Gastroesophageal sphincter (tissue), 3 donors: ENCODE results near the gene NDUFA5.

Source experiments
- POLR2A ChIP-seq, 2 donors: fragments of 450-650 bp; IDR thresholded peaks; one replicate each; pipeline ENCODE4 v1.6.1; 2017; ENCODE audit warnings: antibody characterized with exemption in 2 of 2, mild to moderate bottlenecking in 2 of 2, moderate library complexity in 1 of 2
- POLR2AphosphoS5 ChIP-seq: sonication (generic); formaldehyde crosslinking; IDR thresholded peaks from one replicate; pipeline ENCODE4 v1.6.1; 2017; ENCODE audit warnings: antibody characterized with exemption
- TF ChIP-seq, protein P1 (sequence below), 4 experiments: fragments of 200-600 bp in 2 of 4; fragments of 450-650 bp in 2 of 4; sonication (generic) in 1 of 4; IDR thresholded peaks; one replicate each; pipeline ENCODE4 v1.5.1; 2017 to 2019; ENCODE audit warnings: antibody characterized with exemption in 4 of 4, mild to moderate bottlenecking in 2 of 4, moderate library complexity in 2 of 4

DNA sequence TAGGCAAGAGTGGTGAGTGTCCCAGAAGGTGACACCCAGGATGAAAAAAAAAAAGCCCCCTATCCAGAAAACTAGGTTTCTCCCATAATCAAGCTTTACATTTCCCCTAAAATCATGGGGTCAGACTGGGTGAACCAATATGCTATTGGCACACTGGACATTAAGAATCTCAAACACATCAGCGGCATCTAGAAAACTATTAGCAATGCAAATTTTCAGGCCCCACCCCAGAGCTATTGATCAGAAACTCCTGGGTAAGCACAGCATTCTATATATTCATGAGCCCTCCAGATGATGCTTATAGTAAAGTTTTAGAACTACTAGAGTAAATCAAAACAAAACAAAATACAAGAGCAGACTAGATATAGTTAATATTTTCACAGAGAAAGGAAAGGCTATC lies 59.6 kb downstream of the NDUFA5 start:
- TF ChIP-seq POLR2A (IDR thresholded peaks at IDR 0.05) (no peak), POLR2AphosphoS5 (no peak)
- TF ChIP-seq, protein P1, sequence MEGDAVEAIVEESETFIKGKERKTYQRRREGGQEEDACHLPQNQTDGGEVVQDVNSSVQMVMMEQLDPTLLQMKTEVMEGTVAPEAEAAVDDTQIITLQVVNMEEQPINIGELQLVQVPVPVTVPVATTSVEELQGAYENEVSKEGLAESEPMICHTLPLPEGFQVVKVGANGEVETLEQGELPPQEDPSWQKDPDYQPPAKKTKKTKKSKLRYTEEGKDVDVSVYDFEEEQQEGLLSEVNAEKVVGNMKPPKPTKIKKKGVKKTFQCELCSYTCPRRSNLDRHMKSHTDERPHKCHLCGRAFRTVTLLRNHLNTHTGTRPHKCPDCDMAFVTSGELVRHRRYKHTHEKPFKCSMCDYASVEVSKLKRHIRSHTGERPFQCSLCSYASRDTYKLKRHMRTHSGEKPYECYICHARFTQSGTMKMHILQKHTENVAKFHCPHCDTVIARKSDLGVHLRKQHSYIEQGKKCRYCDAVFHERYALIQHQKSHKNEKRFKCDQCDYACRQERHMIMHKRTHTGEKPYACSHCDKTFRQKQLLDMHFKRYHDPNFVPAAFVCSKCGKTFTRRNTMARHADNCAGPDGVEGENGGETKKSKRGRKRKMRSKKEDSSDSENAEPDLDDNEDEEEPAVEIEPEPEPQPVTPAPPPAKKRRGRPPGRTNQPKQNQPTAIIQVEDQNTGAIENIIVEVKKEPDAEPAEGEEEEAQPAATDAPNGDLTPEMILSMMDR (IDR thresholded peaks at IDR 0.05) = no peak
